Liver (tissue), 9 donors: ENCODE data around the gene ZNF488. TPM values are rescaled to one million over a fixed set of nuclear protein-coding genes. Genes with fewer than 3 reads are reported as not detected.

Source experiments
- DNase-seq: peaks from one replicate; pipeline ENCODE4 v3.0.0-alpha.2; 2017; ENCODE audit warnings: low spot score
- H3K27ac ChIP-seq, 2 donors: one replicate each; pipeline ENCODE4 v1.7.0; 2013; ENCODE audit warnings: inconsistent platforms in 2 of 2, low read length in 2 of 2, control low read depth in 1 of 2, low read depth in 1 of 2, mild to moderate bottlenecking in 1 of 2
- H3K27me3 ChIP-seq, 4 donors: one replicate each; pipeline versions ENCODE4 v1.6.1 to v1.7.0; 2013; ENCODE audit warnings: low read length in 3 of 4, inconsistent platforms in 1 of 4, mild to moderate bottlenecking in 1 of 4, moderate library complexity in 1 of 4; ENCODE audit not compliant: control insufficient read depth in 4 of 4, insufficient read depth in 4 of 4
- H3K36me3 ChIP-seq, 4 donors: one replicate each; pipeline versions ENCODE4 v1.6.1 to v1.7.0; 2013; ENCODE audit warnings: low read length in 3 of 4, mild to moderate bottlenecking in 3 of 4, low read depth in 1 of 4, moderate library complexity in 1 of 4; ENCODE audit not compliant: control insufficient read depth in 4 of 4, insufficient read depth in 3 of 4
- H3K4me1 ChIP-seq, 4 donors: one replicate each; pipeline versions ENCODE4 v1.6.1 to v1.7.0; 2013; ENCODE audit warnings: low read length in 3 of 4, mild to moderate bottlenecking in 3 of 4, moderate library complexity in 1 of 4; ENCODE audit not compliant: control insufficient read depth in 4 of 4, insufficient read depth in 4 of 4
- H3K4me3 ChIP-seq, 3 donors: one replicate each; pipeline versions ENCODE4 v1.6.1 to v1.7.0; 2013; ENCODE audit warnings: low read length in 3 of 3, control low read depth in 1 of 3, low read depth in 1 of 3, mild to moderate bottlenecking in 1 of 3
- H3K9ac ChIP-seq, 2 donors: one replicate each; pipeline ENCODE4 v1.7.0; 2013; ENCODE audit warnings: low read length in 2 of 2, mild to moderate bottlenecking in 2 of 2, moderate library complexity in 2 of 2, control low read depth in 1 of 2, low read depth in 1 of 2
- H3K9me3 ChIP-seq, 4 donors: one replicate each; pipeline versions ENCODE4 v1.6.1 to v1.7.0; 2013; ENCODE audit warnings: low read length in 3 of 4; ENCODE audit not compliant: control insufficient read depth in 4 of 4
- EGR1 ChIP-seq, 2 donors: IDR thresholded peaks; 2 replicates each; pipeline ENCODE4 v1.6.1; 2016 to 2018; ENCODE audit warnings: antibody characterized with exemption in 2 of 2, low read depth in 2 of 2
- FOXA1 ChIP-seq: IDR thresholded peaks from 2 replicates; pipeline ENCODE4 v1.6.1; 2016; ENCODE audit warnings: antibody characterized with exemption
- GABPA ChIP-seq, 2 donors: IDR thresholded peaks in 1 of 2; conservative IDR thresholded peaks in 1 of 2; 2 replicates each; pipeline ENCODE4 v1.6.1; 2016; ENCODE audit warnings: antibody characterized with exemption in 2 of 2, mild to moderate bottlenecking in 1 of 2, moderate library complexity in 1 of 2
- HNF4A ChIP-seq, 2 donors: conservative IDR thresholded peaks; 2 replicates each; pipeline ENCODE4 v1.6.1; 2016; ENCODE audit warnings: antibody characterized with exemption in 2 of 2, mild to moderate bottlenecking in 2 of 2
- JUND ChIP-seq, 2 donors: IDR thresholded peaks; 2 replicates each; pipeline ENCODE4 v1.6.1; 2016; ENCODE audit warnings: antibody characterized with exemption in 2 of 2
- NR2F2 ChIP-seq: IDR thresholded peaks from 2 replicates; pipeline ENCODE4 v1.6.1; 2016; ENCODE audit warnings: antibody characterized with exemption
- REST ChIP-seq: IDR thresholded peaks from 2 replicates; pipeline ENCODE4 v1.6.1; 2016; ENCODE audit warnings: antibody characterized with exemption, mild to moderate bottlenecking
- RXRA ChIP-seq, 2 donors: IDR thresholded peaks; 2 replicates each; pipeline ENCODE4 v1.6.1; 2017 to 2018; ENCODE audit warnings: antibody characterized with exemption in 2 of 2, mild to moderate bottlenecking in 1 of 2
- SP1 ChIP-seq: IDR thresholded peaks from 2 replicates; pipeline ENCODE4 v1.6.1; 2018; ENCODE audit warnings: antibody characterized with exemption, mild to moderate bottlenecking
- YY1 ChIP-seq: IDR thresholded peaks from 2 replicates; pipeline ENCODE4 v1.6.1; 2016; ENCODE audit warnings: antibody characterized with exemption, mild to moderate bottlenecking
- WGBS: extraction: QIAGEN DNeasy Blood & Tissue Kit; methylation state at CpG from one replicate; pipeline ENCODE4 v1.1.7; 2013; 5-methylcytosine and 5-hydroxymethylcytosine counted together
- polyA plus RNA-seq, 2 donors: library from polyadenylated mRNA; stranded (reverse) in 1 of 2; unstranded in 1 of 2; fragments of 200-250 nt in 1 of 2; fragments of >200 nt in 1 of 2; fragmentation: Nextera tagmentation in 1 of 2; extraction: Ambion mirVana in 1 of 2; gene quantifications; one replicate each; pipeline versions ENCODE4 v1.2.1 to v1.2.3, GENCODE V29; 2013 to 2015
- total RNA-seq, 2 donors: library from RNA; depleted of rRNA; stranded (reverse); fragments of >200 nt; gene quantifications; one replicate each; pipeline ENCODE4 v1.2.3, GENCODE V29; 2014
- TF ChIP-seq, protein P1 (sequence below): IDR thresholded peaks from 2 replicates; pipeline ENCODE4 v1.6.1; 2016; ENCODE audit warnings: antibody characterized with exemption
- TF ChIP-seq, protein P2 (sequence below): fragments of 150-350 bp; IDR thresholded peaks from 2 replicates; pipeline ENCODE4 v1.5.1; 2017; ENCODE audit warnings: improper control_type of control experiment, low read depth, low read length; ENCODE audit not compliant: missing input control
- TF ChIP-seq, protein P3 (sequence below): IDR thresholded peaks from 2 replicates; pipeline ENCODE4 v1.6.1; 2016; ENCODE audit warnings: antibody characterized with exemption
- donor health status: healthy.
- donor health status: healthy.
- donor health status: healthy.
- donor health status: healthy.
- donor health status: healthy.

The ZNF488 gene
- total and polyA plus RNA-seq, 4 donors = 0.02 to 0.09 TPM; not detected in 2

GRCh38 chr10:47323636-47324296 is 60.3 kb downstream of the ZNF488 start (continued):
- no peak for TF ChIP-seq REST
- TF ChIP-seq, protein P1, sequence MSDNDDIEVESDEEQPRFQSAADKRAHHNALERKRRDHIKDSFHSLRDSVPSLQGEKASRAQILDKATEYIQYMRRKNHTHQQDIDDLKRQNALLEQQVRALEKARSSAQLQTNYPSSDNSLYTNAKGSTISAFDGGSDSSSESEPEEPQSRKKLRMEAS = no peak

- DNase-seq = no peak
- no peaks in the 10 kb centered on the region for H3K4me1 ChIP-seq
- peak overlapping the region in 1 of 2 donors; percentile 37 for H3K27ac ChIP-seq
- no peak for TF ChIP-seq JUND (IDR thresholded peaks at IDR 0.05)
- TF ChIP-seq, protein P2, sequence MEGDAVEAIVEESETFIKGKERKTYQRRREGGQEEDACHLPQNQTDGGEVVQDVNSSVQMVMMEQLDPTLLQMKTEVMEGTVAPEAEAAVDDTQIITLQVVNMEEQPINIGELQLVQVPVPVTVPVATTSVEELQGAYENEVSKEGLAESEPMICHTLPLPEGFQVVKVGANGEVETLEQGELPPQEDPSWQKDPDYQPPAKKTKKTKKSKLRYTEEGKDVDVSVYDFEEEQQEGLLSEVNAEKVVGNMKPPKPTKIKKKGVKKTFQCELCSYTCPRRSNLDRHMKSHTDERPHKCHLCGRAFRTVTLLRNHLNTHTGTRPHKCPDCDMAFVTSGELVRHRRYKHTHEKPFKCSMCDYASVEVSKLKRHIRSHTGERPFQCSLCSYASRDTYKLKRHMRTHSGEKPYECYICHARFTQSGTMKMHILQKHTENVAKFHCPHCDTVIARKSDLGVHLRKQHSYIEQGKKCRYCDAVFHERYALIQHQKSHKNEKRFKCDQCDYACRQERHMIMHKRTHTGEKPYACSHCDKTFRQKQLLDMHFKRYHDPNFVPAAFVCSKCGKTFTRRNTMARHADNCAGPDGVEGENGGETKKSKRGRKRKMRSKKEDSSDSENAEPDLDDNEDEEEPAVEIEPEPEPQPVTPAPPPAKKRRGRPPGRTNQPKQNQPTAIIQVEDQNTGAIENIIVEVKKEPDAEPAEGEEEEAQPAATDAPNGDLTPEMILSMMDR = no peak
- TF ChIP-seq, protein P1 = no peak
- no peaks in the 10 kb centered on the region for H3K36me3 ChIP-seq
- no peaks in the 10 kb centered on the region for H3K9me3 ChIP-seq
- 62% methylated on average over 1 of the region's 1 CpG for WGBS
- no peak overlapping the region for H3K9ac ChIP-seq
- no peaks in the 10 kb centered on the region for H3K27me3 ChIP-seq
- peak overlapping the region in 2 of 3 donors; percentile 2 to 14 for H3K4me3 ChIP-seq
These were observed 61.0 kb downstream of the ZNF488 start for GRCh38 chr10:47323087-47323486.

- H3K27me3 ChIP-seq = no peaks in the 10 kb centered on the region
- H3K4me3 ChIP-seq = peak within 1 kb of the TSS in 2 of 3 donors; percentile 2 to 14
- no peaks in the 10 kb centered on the region for H3K9me3 ChIP-seq
- peak within 1 kb of the TSS; percentile 62 to 67 for H3K27ac ChIP-seq
- no peaks in the 10 kb centered on the region for H3K4me1 ChIP-seq
- DNase-seq = no peak
- WGBS = 74% methylated on average over 35 of the region's 35 CpGs
- TF ChIP-seq NR2F2 (peak; percentile 49), SP1 (peak; percentile 8), GABPA (IDR thresholded peaks at IDR 0.05 in 1 of 2, conservative IDR thresholded peaks at IDR 0.05 in 1 of 2) (no peak), EGR1 (IDR thresholded peaks at IDR 0.05; ENCODE audit: low read depth in 2 of 2) (no peak), HNF4A (conservative IDR thresholded peaks at IDR 0.05) (no peak), RXRA (IDR thresholded peaks at IDR 0.05) (peak; percentile 64 to 72), YY1 (no peak), FOXA1 (no peak), JUND (IDR thresholded peaks at IDR 0.05) (no peak)
- TF ChIP-seq, protein P1 = no peak
- TF ChIP-seq, protein P3, sequence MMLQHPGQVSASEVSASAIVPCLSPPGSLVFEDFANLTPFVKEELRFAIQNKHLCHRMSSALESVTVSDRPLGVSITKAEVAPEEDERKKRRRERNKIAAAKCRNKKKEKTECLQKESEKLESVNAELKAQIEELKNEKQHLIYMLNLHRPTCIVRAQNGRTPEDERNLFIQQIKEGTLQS = no peak
- TF ChIP-seq, protein P2 = no peak
- no peaks in the 10 kb centered on the region for H3K36me3 ChIP-seq
- H3K9ac ChIP-seq = no peak within 1 kb of the TSS
These were observed 61.6 kb downstream of the ZNF488 start, which contains the start of gene GDF2 for GRCh38 chr10:47322300-47323061. Gene GDF2 (plus strand): TSS chr10:47322454. CDS start chr10:47322669, 215 bp downstream.
